GM12878 (cell line): Measurements from ENCODE around the gene CCDC27. TPM values are rescaled to one million over a fixed set of nuclear protein-coding genes. Genes with fewer than 3 reads are reported as not detected.
A peak's percentile ranks its signal among the peaks of the same experiment; 100 is the strongest.

Source experiments
- ATAC-seq: fragments of 200-7000 bp; cut with Tn5 transposase; 3 replicates; pipeline ENCODE4 v1.9.1; 2020; ENCODE audit warnings: mild to moderate bottlenecking, moderate library complexity
- BruUV-seq: library from RNA; stranded (reverse); fragments of 400-500 nt; replicated peaks from 2 replicates; lab custom pipeline; 2021; lab: Mats Ljungman, UMichigan
- CTCF ChIA-PET: fragments of 300-600 bp; sonication (Branson Sonifier 250); formaldehyde crosslinking; extraction: SDS; loops from one replicate; lab custom pipeline; 2021; ENCODE audit warnings: inconsistent platforms; lab: Yijun Ruan, JAX
- POLR2A ChIA-PET: fragments of 350-600 bp; formaldehyde crosslinking; extraction: SDS; loops from one replicate; lab custom pipeline; 2021; ENCODE audit warnings: inconsistent platforms; lab: Charles Lee
- RAD21 ChIA-PET: fragments of 300-600 bp; sonication (Branson Sonifier 250); formaldehyde crosslinking; loops from one replicate; lab custom pipeline; 2023; ENCODE audit warnings: antibody characterized with exemption; ENCODE audit not compliant: unreplicated experiment; lab: Charles Lee
- SMC1A ChIA-PET: fragments of 300-600 bp; sonication (Branson Sonifier 250); formaldehyde crosslinking; loops from one replicate; lab custom pipeline; 2023; ENCODE audit not compliant: unreplicated experiment, uncharacterized antibody; lab: Charles Lee
- DNase-seq: peaks from one replicate; pipeline ENCODE4 v3.0.0-alpha.2; 2011; ENCODE audit warnings: low read depth, low spot score
- FAIRE-seq: peaks from 3 replicates; lab custom pipeline; 2011; peaks lifted over from hg19 to GRCh38; lab: Jason Lieb, UNC
- H2AFZ ChIP-seq: 2 replicates; pipeline ENCODE4 v1.6.0; 2011; ENCODE audit warnings: low read depth, low read length, control low read depth; ENCODE audit not compliant: control insufficient read depth
- H3K27ac ChIP-seq: 2 replicates; pipeline ENCODE4 v1.5.1; 2011; ENCODE audit warnings: control low read depth; ENCODE audit not compliant: control insufficient read depth, insufficient read depth
- H3K27me3 ChIP-seq, 2 experiments: replicated peaks in 1 of 2; 2 replicates each; pipeline versions ENCODE4 v1.6.0 to v1.6.1; 2011; ENCODE audit warnings: low read length in 1 of 2; ENCODE audit not compliant: control insufficient read depth in 2 of 2, insufficient read depth in 2 of 2
- H3K36me3 ChIP-seq, 2 experiments: 2 replicates each; pipeline ENCODE4 v1.5.1; 2011; ENCODE audit warnings: low read length in 1 of 2; ENCODE audit not compliant: control insufficient read depth in 2 of 2, insufficient read depth in 2 of 2
- H3K4me1 ChIP-seq: 2 replicates; pipeline ENCODE4 v1.6.1; 2011; ENCODE audit warnings: mild to moderate bottlenecking, low read length, moderate library complexity, mixed read lengths; ENCODE audit not compliant: control insufficient read depth, insufficient read depth
- H3K4me2 ChIP-seq: 2 replicates; pipeline ENCODE4 v1.6.0; 2011; ENCODE audit warnings: control low read depth; ENCODE audit not compliant: control insufficient read depth, insufficient read depth
- H3K4me3 ChIP-seq: fragments of 200-600 bp; sonication (generic); 2 replicates; pipeline ENCODE4 v1.5.1; 2016
- H3K79me2 ChIP-seq: 2 replicates; pipeline ENCODE4 v1.6.0; 2011; ENCODE audit warnings: low read length; ENCODE audit not compliant: control insufficient read depth, insufficient read depth
- H3K9ac ChIP-seq: 2 replicates; pipeline ENCODE4 v1.8.0; 2011; ENCODE audit warnings: low read length, control low read depth, mixed read lengths; ENCODE audit not compliant: control insufficient read depth, insufficient read depth
- H3K9me3 ChIP-seq: replicated peaks from 3 replicates; pipeline ENCODE4 v1.5.1; 2011; ENCODE audit warnings: mild to moderate bottlenecking, low read length; ENCODE audit not compliant: control insufficient read depth, insufficient read depth
- H4K20me1 ChIP-seq: 2 replicates; pipeline ENCODE4 v1.6.0; 2011; ENCODE audit not compliant: control insufficient read depth, insufficient read depth
- E2F8 ChIP-seq: fragments of 450-650 bp; IDR thresholded peaks from 2 replicates; pipeline ENCODE4 v1.6.1; 2018; ENCODE audit warnings: mild to moderate bottlenecking, low read depth, moderate library complexity; ENCODE audit not compliant: partially characterized antibody
- EZH2 ChIP-seq: IDR thresholded peaks from 2 replicates; pipeline ENCODE4 v1.6.1; 2012; ENCODE audit warnings: low read depth, mild to moderate bottlenecking, control low read depth, inconsistent platforms, low read length, borderline replicate concordance; ENCODE audit not compliant: control insufficient read depth
- FOS ChIP-seq: IDR thresholded peaks from 3 replicates; pipeline ENCODE4 v1.6.1; 2011; ENCODE audit warnings: borderline replicate concordance; ENCODE audit not compliant: insufficient read length; ENCODE audit errors: extremely low read depth
- FOXK2 ChIP-seq: fragments of 450-650 bp; IDR thresholded peaks from 2 replicates; pipeline ENCODE4 v1.6.1; 2017; ENCODE audit warnings: mild to moderate bottlenecking, moderate library complexity
- GATAD2B ChIP-seq: fragments of 450-650 bp; conservative IDR thresholded peaks from 2 replicates; pipeline ENCODE4 v1.6.1; 2017; ENCODE audit warnings: low read depth, mild to moderate bottlenecking, moderate library complexity
- HCFC1 ChIP-seq: fragments of 150-350 bp; IDR thresholded peaks from 2 replicates; pipeline ENCODE4 v1.6.1; 2014; ENCODE audit warnings: low read length
- PML ChIP-seq: IDR thresholded peaks from 2 replicates; pipeline ENCODE4 v1.6.1; 2012; ENCODE audit warnings: low read length, inconsistent platforms
- SIX5 ChIP-seq: IDR thresholded peaks from 2 replicates; pipeline ENCODE4 v1.6.1; 2011; ENCODE audit warnings: mild to moderate bottlenecking, low read depth, low read length, moderate library complexity; ENCODE audit not compliant: severe bottlenecking
- TAF1 ChIP-seq: IDR thresholded peaks from 2 replicates; pipeline ENCODE4 v1.6.1; 2011; ENCODE audit warnings: mild to moderate bottlenecking, low read depth, low read length, borderline replicate concordance
- TCF7 ChIP-seq: IDR thresholded peaks from 2 replicates; pipeline ENCODE4 v1.6.1; 2014; ENCODE audit warnings: antibody characterized with exemption, borderline replicate concordance
- ZBED1 ChIP-seq: IDR thresholded peaks from 2 replicates; pipeline ENCODE4 v1.6.1; 2016; ENCODE audit warnings: borderline replicate concordance
- ZNF384 ChIP-seq: IDR thresholded peaks from 2 replicates; pipeline ENCODE4 v1.6.1; 2012; ENCODE audit warnings: low read depth, mild to moderate bottlenecking, low read length, improper control_type of control experiment, borderline replicate concordance
- WGBS: methylation state at CpG from one replicate; pipeline ENCODE4 v1.1.6; 2016; ENCODE audit warnings: low lambda C conversion rate; ENCODE audit not compliant: insufficient replicate concordance, insufficient coverage; ENCODE audit errors: missing lambda C conversion rate; 5-methylcytosine and 5-hydroxymethylcytosine counted together
- in situ Hi-C: fragments of 300-500 bp; cut with MboI; formaldehyde crosslinking; loops from 9 replicates; pipeline ENCODE4 v1.14.3; 2018; ENCODE audit warnings: mixed read lengths
- intact Hi-C: fragments of 100-400 bp; cut with micrococcal nuclease; formaldehyde crosslinking; loops from one replicate; pipeline ENCODE4 v1.14.2; 2022; ENCODE audit not compliant: unreplicated experiment
- polyA plus RNA-seq, 11 experiments: library from polyadenylated mRNA; depleted of rRNA in 4 of 11; unstranded in 6 of 11; stranded (reverse) in 5 of 11; fragments of >200 nt; fragmentation: Nextera tagmentation in 4 of 11; fragmentation: Illumina TruSeq in 1 of 11; extraction: Ambion mirVana in 4 of 11; extraction: Trizol in 1 of 11; gene quantifications; 1 replicate in 1 of 11; 2 replicates in 10 of 11; pipeline versions ENCODE4 v1.2.1 to v1.2.3, GENCODE V29; 2011 to 2016; ENCODE audit warnings: inconsistent platforms in 2 of 11, missing spikeins in 2 of 11, low read depth in 1 of 11
- total RNA-seq, 4 experiments: library from RNA; depleted of rRNA in 3 of 4; stranded (reverse); fragments of >200 nt in 3 of 4; fragmentation: Illumina TruSeq in 1 of 4; extraction: Trizol in 1 of 4; gene quantifications; 2 replicates each; pipeline versions ENCODE4 v1.2.1 to v1.2.3, GENCODE V29; 2013 to 2021

Gene CCDC27
- total and polyA plus RNA-seq, 10 of the 15 experiments (the other 5 are each of a cell fraction or from before 2014, with no cell fraction given), result 0.05 TPM; not detected in 9

GRCh38 chr1:3718764-3719163, 33.5 kb upstream of the CCDC27 start (continued):
- TF ChIP-seq E2F8 (no peak), FOS (no peak), PML (no peak), SIX5 (no peak), GATAD2B (0 out of 2 replicates have a peak, but pooled peaks have one; percentile 31), FOXK2 (no peak), TAF1 (no peak), TCF7 (no peak), HCFC1 (no peak), ZNF384 (no peak)

GRCh38 chr1:3721955-3722465, 30.2 kb upstream of the CCDC27 start:
- Histone ChIP-seq H3K4me3 (no peak overlapping the region), H3K4me2 (no peak overlapping the region), H3K36me3 (no peaks in the 10 kb centered on the region; a peak in 2 of 4 replicates), H2AFZ (no peak overlapping the region), H3K27ac (no peak overlapping the region), H3K9me3 (no peaks in the 10 kb centered on the region), H3K9ac (no peak overlapping the region), H4K20me1 (no peaks in the 10 kb centered on the region), H3K27me3 (no peaks in the 10 kb centered on the region), H3K79me2 (no peaks in the 10 kb centered on the region), H3K4me1 (peaks cover 6% of the 10 kb centered on the region; the same call in 1 of the 2 replicates)
- ATAC-seq (no peak), DNase-seq (no peak), FAIRE-seq (no peak)
- intact Hi-C loops, result loop anchor here (5.0 kb wide), 2 partner anchors 55 to 230 kb away; no protein-coding TSS in a partner anchor
- RAD21 ChIA-PET, result interaction anchor here (1.3 kb wide), 1 partner anchor 68 kb away, joined by 3 read pairs; no protein-coding TSS in a partner anchor
- CTCF ChIA-PET, result no interaction called here
- 68% methylated on average over 20 of the region's 20 CpGs for WGBS
- TF ChIP-seq ZBED1, result no peak
- no peak for TF ChIP-seq EZH2
- SMC1A ChIA-PET, result no interaction called here
- in situ Hi-C loops, result no loop called here
- POLR2A ChIA-PET, result no interaction called here
- no TSS peak for BruUV-seq
